GM23338 (cell line): ENCODE measurements around the gene TEX54. TPM values are rescaled to one million over a fixed set of nuclear protein-coding genes. Genes with fewer than 3 reads are reported as not detected.
A peak's percentile ranks its signal among the peaks of the same experiment; 100 is the strongest.

Experiments
- ATAC-seq: fragments of 200-7000 bp; cut with Tn5 transposase; 3 replicates; pipeline ENCODE4 v1.9.1; 2020
- DNase-seq: peaks from one replicate; pipeline ENCODE4 v3.0.0-alpha.2; 2015; ENCODE audit warnings: low spot score
- H2AFZ ChIP-seq: fragments of 200-600 bp; sonication (generic); 2 replicates; pipeline ENCODE4 v1.8.0; 2016; ENCODE audit warnings: antibody characterized with exemption, mild to moderate bottlenecking, moderate library complexity
- H3F3A ChIP-seq: fragments of 200-600 bp; sonication (generic); replicated peaks from 2 replicates; pipeline ENCODE4 v1.8.0; 2017; ENCODE audit warnings: antibody characterized with exemption, mixed run types, low read depth
- H3K27ac ChIP-seq: fragments of 200-600 bp; sonication (generic); 2 replicates; pipeline ENCODE4 v1.6.1; 2016; ENCODE audit warnings: low read depth
- H3K27me3 ChIP-seq: fragments of 200-600 bp; sonication (generic); 2 replicates; pipeline ENCODE4 v1.8.0; 2016; ENCODE audit warnings: mild to moderate bottlenecking, mixed run types, moderate library complexity; ENCODE audit not compliant: insufficient read depth
- H3K36me3 ChIP-seq: fragments of 200-600 bp; sonication (generic); 2 replicates; pipeline ENCODE4 v1.8.0; 2016; ENCODE audit warnings: mild to moderate bottlenecking; ENCODE audit not compliant: insufficient read depth
- H3K4me1 ChIP-seq: fragments of 200-600 bp; sonication (generic); 2 replicates; pipeline ENCODE4 v1.8.0; 2016; ENCODE audit warnings: mild to moderate bottlenecking, moderate library complexity; ENCODE audit not compliant: insufficient read depth
- H3K4me2 ChIP-seq: fragments of 200-600 bp; sonication (generic); 2 replicates; pipeline ENCODE4 v1.7.1; 2017; ENCODE audit warnings: mixed run types
- H3K4me3 ChIP-seq: fragments of 200-600 bp; sonication (generic); 2 replicates; pipeline ENCODE4 v1.6.1; 2016; ENCODE audit warnings: mixed run types
- H3K79me2 ChIP-seq: fragments of 200-600 bp; sonication (generic); replicated peaks from 2 replicates; pipeline ENCODE4 v1.8.0; 2017; ENCODE audit warnings: mild to moderate bottlenecking; ENCODE audit not compliant: insufficient read depth
- H3K9me2 ChIP-seq: fragments of 200-600 bp; sonication (generic); 2 replicates; pipeline ENCODE4 v1.8.0; 2017; ENCODE audit not compliant: insufficient read depth
- H4K20me1 ChIP-seq: fragments of 200-600 bp; sonication (generic); replicated peaks from 2 replicates; pipeline ENCODE4 v1.8.0; 2017; ENCODE audit warnings: mild to moderate bottlenecking; ENCODE audit not compliant: insufficient read depth
- H3K27ac Mint-ChIP-seq: 2 replicates; pipeline ENCODE4 v1.8.0; 2020; ENCODE audit warnings: inconsistent platforms, mild to moderate bottlenecking, moderate library complexity, mixed read lengths
- H3K27me3 Mint-ChIP-seq: 3 replicates; pipeline ENCODE4 v1.8.0; 2022; ENCODE audit warnings: low read depth, mild to moderate bottlenecking, moderate library complexity, mixed read lengths, inconsistent platforms; ENCODE audit not compliant: insufficient read depth, poor library complexity
- H3K36me3 Mint-ChIP-seq: 3 replicates; pipeline ENCODE4 v1.8.0; 2021; ENCODE audit warnings: low read depth, mild to moderate bottlenecking, inconsistent platforms, moderate library complexity, mixed read lengths
- H3K4me1 Mint-ChIP-seq: 3 replicates; pipeline ENCODE4 v1.8.0; 2020; ENCODE audit warnings: mild to moderate bottlenecking, inconsistent platforms, mixed read lengths
- H3K4me3 Mint-ChIP-seq: 3 replicates; pipeline ENCODE4 v1.8.0; 2021; ENCODE audit warnings: moderate library complexity, mild to moderate bottlenecking, inconsistent platforms, mixed read lengths
- H3K9me3 Mint-ChIP-seq: 3 replicates; pipeline ENCODE4 v1.8.0; 2020; ENCODE audit warnings: moderate library complexity, mild to moderate bottlenecking, inconsistent platforms, mixed read lengths
- CREB1 ChIP-seq: fragments of 250-450 bp; sonication (Bioruptor Pico); IDR thresholded peaks from 2 replicates; pipeline ENCODE4 v1.5.0; 2020; ENCODE audit warnings: low read depth, mild to moderate bottlenecking, moderate library complexity
- CTCF ChIP-seq, 2 experiments: fragments of 200-600 bp in 1 of 2; sonication (generic) in 1 of 2; conservative IDR thresholded peaks; 2 replicates each; pipeline versions ENCODE4 v1.5.1 to v1.6.1; 2016 to 2017; ENCODE audit warnings: antibody characterized with exemption in 2 of 2, low read depth in 2 of 2, mild to moderate bottlenecking in 2 of 2, moderate library complexity in 1 of 2
- ETS1 ChIP-seq: IDR thresholded peaks from 2 replicates; pipeline ENCODE4 v1.6.1; 2016; ENCODE audit warnings: antibody characterized with exemption
- EZH2 ChIP-seq: fragments of 200-600 bp; sonication (generic); IDR thresholded peaks from one replicate; pipeline ENCODE4 v1.8.0; 2017; ENCODE audit warnings: antibody characterized with exemption, mild to moderate bottlenecking, low read depth; ENCODE audit not compliant: unreplicated experiment
- NANOG ChIP-seq: IDR thresholded peaks from 2 replicates; pipeline ENCODE4 v1.6.1; 2016; ENCODE audit warnings: antibody characterized with exemption, borderline replicate concordance
- ZNF114 ChIP-seq: fragments of 250-450 bp; sonication (Bioruptor Pico); IDR thresholded peaks from 2 replicates; pipeline ENCODE4 v1.5.0; 2020; ENCODE audit warnings: mild to moderate bottlenecking, moderate library complexity
- ZNF462 ChIP-seq: fragments of 250-450 bp; sonication (Bioruptor Pico); IDR thresholded peaks from 2 replicates; pipeline ENCODE4 v1.5.0; 2020; ENCODE audit warnings: mild to moderate bottlenecking, moderate library complexity
- polyA plus RNA-seq: library from polyadenylated mRNA; unstranded; fragments of >200 nt; fragmentation: Nextera tagmentation; extraction: Ambion mirVana; gene quantifications from 2 replicates; pipeline ENCODE4 v1.2.1, GENCODE V29; 2016
- total RNA-seq: library from RNA; depleted of rRNA; stranded (reverse); fragments of >200 nt; shearing (Covaris generic); gene quantifications from 2 replicates; pipeline ENCODE4 v1.2.3, GENCODE V29; 2014

The TEX54 gene
- total and polyA plus RNA-seq, 2 experiments from 2014 or later = 1.9 TPM; not detected in 1

GRCh38 chr11:62851807-62852522 lies 19.3 kb upstream of the TEX54 start:
- peak overlapping the region; percentile 100 for H3K4me3 ChIP-seq
- H3K4me1 ChIP-seq = peaks cover 19% of the 10 kb centered on the region; the same call in 1 of the 2 replicates
- Mint-ChIP-seq H3K27me3 (peaks cover 69% of the 10 kb centered on the region), H3K9me3 (peaks cover 30% of the 10 kb centered on the region), H3K36me3 (peaks cover 72% of the 10 kb centered on the region), H3K27ac (peak overlapping the region; percentile 72), H3K4me3 (peak overlapping the region; percentile 98), H3K4me1 (peaks cover 22% of the 10 kb centered on the region; the same call in 2 of the 3 replicates)
- ATAC-seq = no peak
- peak overlapping the region; percentile 97 for H3K27ac ChIP-seq
- TF ChIP-seq CTCF (conservative IDR thresholded peaks at IDR 0.05; ENCODE audit: low read depth in 2 of 2) (no peak), NANOG (0 out of 2 replicates have a peak, but pooled peaks have one; percentile 1), ETS1 (no peak), ZNF114 (CRISPR knock-in tag) (no peak)
- peak; percentile 24 for DNase-seq
- peaks cover 36% of the 10 kb centered on the region for H3K36me3 ChIP-seq
- H4K20me1 ChIP-seq = peaks cover 21% of the 10 kb centered on the region
- peaks cover 58% of the 10 kb centered on the region for H3F3A ChIP-seq
- no peak overlapping the region for H2AFZ ChIP-seq
- H3K27me3 ChIP-seq = no peaks in the 10 kb centered on the region
- 0 out of 2 replicates have a peak overlapping the region, but pooled peaks have one; percentile 11 for H3K4me2 ChIP-seq
- peaks cover 44% of the 10 kb centered on the region for H3K79me2 ChIP-seq
- no peaks in the 10 kb centered on the region for H3K9me2 ChIP-seq

- Histone ChIP-seq H3K9me2 (no peaks in the 10 kb centered on the region), H3K4me2 (no peak overlapping the region), H3F3A (peaks cover 58% of the 10 kb centered on the region), H4K20me1 (peaks cover 21% of the 10 kb centered on the region), H3K36me3 (peaks cover 36% of the 10 kb centered on the region), H3K27ac (peak overlapping the region; percentile 97), H3K27me3 (no peaks in the 10 kb centered on the region), H3K4me1 (peaks cover 18% of the 10 kb centered on the region; the same call in 1 of the 2 replicates), H2AFZ (no peak overlapping the region), H3K4me3 (peak overlapping the region; percentile 100; the same call in 1 of the 2 replicates), H3K79me2 (peaks cover 36% of the 10 kb centered on the region)
- ATAC-seq = peak; percentile 32
- Mint-ChIP-seq H3K27ac (peak overlapping the region; percentile 72), H3K27me3 (peaks cover 63% of the 10 kb centered on the region), H3K9me3 (peaks cover 36% of the 10 kb centered on the region), H3K4me3 (peak overlapping the region; percentile 98), H3K4me1 (peaks cover 22% of the 10 kb centered on the region; the same call in 2 of the 3 replicates), H3K36me3 (peaks cover 65% of the 10 kb centered on the region)
- DNase-seq = peak; percentile 67
- TF ChIP-seq ZNF462 (0 out of 2 replicates have a peak, but pooled peaks have one; percentile 27), ETS1 (no peak), CREB1 (no peak), EZH2 (no peak)
These were observed 18.5 kb upstream of the TEX54 start for GRCh38 chr11:62850911-62851806.
